GM19351 (cell line): ENCODE measurements around the gene DNAJC4.

Experiments used
- ATAC-seq: cut with Tn5 transposase; IDR thresholded peaks from one replicate; pipeline ENCODE4 v1.9.1; 2021; ENCODE audit warnings: mild to moderate bottlenecking, moderate library complexity; ENCODE audit not compliant: unreplicated experiment

The DNAJC4 gene

DNA sequence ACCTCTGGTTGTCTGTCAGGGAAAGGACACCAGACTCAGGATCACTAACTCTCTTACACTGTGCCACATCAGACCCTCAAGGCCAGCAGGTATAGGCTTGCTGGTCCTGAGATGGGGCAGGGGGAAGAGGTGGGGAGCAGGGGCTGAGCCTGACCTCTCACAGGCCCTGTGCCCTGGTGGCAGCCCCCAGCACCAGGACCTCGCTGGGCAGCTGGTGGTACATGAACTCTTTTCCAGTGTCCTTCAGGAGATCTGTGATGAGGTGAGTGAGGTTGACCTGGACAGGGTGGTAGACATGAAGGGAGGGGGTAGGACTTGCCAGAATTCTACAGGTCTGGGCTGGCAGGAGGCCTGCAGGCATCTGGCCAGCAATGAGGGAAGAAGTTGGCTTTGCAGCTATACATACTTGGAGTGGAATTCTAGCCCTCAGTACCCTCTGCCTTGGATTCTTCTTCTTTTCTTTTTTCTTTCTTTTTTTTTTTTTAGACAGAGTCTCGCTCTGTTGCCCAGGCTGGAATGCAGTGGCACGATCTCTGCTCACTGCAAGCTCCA, 2.9 kb upstream of the DNAJC4 start:
- no peak for ATAC-seq

DNA sequence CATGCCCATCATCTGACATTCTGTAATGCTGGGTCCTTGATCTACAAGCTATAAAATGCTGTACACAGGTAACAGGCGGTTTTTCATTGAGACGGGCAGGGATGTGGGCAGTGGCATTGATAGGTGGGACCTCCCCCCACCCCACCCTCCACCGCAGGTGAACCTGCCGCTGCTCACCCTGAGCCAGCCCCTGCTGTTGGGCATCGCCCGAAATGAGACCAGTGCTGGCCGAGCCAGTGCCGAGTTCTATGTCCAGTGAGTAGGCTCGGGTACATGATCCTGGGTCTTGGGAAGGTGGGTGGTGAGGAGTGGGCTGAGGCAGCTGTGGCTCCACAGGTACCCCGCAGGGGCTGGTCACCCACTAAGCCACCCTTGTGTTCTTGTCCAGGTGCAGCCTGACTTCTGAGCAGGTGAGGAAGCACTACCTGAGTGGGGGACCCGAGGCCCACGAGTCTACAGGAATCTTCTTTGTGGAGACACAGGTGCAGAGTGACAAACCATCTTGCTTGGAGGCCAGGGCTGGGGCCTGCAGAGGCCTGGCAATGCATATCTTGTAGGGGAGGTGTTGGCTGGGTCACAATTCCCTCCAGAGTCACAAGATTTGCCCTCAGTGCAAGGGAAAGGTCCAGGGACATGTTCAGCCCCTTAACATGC, 1.1 kb upstream of the DNAJC4 start:
- ATAC-seq: no peak

DNA sequence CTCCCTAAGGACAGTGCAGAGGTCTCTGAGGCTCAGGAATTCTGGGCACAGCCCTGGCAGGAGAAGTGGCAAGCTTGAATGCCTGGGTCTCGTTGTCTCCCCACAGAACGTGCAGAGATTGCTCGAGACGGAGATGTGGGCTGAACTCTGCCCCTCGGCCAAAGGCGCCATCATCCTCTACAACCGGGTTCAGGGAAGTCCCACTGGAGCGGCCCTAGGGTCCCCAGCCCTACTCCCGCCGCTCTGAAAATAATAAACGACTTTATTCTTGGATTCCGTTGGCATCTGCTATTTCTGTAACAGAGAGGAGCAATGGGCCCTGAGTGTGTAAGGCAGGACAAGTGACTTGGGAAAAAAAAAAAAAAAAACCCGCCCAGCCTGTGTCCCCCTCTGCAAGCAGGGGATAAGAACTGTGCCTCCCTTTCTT, 591 bp upstream of the DNAJC4 start:
- ATAC-seq: no peak

DNA sequence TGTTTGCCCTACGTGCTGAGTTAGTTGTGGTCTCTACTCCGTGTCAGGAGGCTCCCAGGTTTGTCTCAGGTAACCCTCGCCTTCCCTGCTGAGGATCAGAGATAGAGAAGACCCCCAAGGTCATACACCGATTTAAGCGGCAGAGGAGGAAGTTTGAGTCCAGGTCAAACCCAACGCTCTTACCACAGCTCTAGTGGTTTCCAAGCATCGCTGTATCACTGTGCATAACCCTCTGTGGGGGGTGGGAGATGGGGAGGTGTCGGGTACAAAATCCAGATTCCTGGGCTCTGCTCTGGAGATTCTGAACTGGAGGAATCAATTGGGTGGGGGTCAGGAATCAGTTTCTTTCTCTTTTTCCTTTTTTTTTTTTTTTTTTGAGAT, 627 bp downstream of the DNAJC4 start:
- ATAC-seq: no peak

DNA sequence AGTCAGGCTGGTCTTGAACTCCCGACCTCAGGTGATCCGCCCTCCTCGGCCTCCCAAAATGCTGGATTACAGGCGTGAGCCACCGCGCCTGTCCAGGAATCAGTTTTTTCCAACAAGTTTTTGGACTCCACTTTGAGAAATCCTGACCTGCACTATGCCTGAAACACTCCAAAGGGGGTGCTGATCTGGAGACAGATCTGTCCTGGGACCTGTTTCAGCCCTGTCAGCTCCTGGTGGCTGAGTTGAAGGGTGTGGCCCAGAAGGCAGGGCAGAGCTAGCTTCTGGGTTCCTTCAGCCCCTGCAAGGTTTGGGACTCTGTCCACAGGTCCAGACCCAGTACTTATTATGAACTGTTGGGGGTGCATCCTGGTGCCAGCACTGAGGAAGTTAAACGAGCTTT, 1.2 kb downstream of the DNAJC4 start:
- no peak for ATAC-seq

DNA sequence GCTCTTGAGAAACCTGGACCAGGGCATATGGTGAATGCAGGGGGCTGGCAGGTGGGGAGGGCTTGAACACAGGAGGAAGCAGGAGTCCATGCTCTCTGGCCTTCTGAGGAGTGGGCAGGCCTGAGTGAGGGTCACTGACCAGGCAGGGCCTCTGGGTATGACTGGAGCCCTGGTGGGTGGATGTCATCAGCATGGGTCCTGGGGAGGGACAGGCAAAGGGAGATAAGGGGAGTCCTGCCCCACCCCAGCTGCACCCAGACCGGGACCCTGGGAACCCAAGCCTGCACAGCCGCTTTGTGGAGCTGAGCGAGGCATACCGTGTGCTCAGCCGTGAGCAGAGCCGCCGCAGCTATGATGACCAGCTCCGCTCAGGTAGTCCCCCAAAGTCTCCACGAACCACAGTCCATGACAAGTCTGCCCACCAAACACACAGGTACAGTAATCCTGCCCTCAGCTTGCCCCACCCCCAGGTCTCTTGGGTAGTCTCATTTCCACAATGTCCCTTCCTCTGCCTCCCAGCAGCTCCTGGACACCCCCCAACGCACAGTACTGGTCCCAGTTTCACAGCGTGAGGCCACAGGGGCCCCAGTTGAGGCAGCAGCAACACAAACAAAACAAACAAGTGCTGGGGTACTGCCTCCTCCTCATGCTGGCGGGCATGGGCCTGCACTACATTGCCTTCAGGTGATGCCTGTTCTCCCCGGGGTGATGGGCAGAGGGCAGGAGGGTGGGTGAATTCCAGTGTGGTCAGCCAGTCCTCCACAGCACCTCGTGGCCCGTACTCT, 2.0 kb downstream of the DNAJC4 start:
- ATAC-seq: no peak

DNA sequence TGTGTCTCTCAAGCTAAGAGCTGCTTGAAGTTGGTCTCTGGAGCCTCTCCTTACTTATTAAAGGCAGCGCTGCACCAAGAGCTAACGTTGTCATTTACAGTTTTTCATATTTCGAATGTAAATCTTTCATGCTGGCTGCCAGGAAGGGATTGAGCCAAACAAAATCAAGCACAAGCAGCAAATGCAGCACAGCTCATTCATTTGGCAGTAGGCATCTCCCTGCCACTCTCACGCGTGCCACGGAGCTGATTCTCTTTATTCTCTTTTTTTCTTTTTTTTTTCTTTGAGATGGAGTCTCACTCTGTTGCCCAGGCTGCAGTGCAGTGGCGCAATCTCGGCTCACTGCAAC, 2.6 kb downstream of the DNAJC4 start:
- ATAC-seq: no peak

DNA sequence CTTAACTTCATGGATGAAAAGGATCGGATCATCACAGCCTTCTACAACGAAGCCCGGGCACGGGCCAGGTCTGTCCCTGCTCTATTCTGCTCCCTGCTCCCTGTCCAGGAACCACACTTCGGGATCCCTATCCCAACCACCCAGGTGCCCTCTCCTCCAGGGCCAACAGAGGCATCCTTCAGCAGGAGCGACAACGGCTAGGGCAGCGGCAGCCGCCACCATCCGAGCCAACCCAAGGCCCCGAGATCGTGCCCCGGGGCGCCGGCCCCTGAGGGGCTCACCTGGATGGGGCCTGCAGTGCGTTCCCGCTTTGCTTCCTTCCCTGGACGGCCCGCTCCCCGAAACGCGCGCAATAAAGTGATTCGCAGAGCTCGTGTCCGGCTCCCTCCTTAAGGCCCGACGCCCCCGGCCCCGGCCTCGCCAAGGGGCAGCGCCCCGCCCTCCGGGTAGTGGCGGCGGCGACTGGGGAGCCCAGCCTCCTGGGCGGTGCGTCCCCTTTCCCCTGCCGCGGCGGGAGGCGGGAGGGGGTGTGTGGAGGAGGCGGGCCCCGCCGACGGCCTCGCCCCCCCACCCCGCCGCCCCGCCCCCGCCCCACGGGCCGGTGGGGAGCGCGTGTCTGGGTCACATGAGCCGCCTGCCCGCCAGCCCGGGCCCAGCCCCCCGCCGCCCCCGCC, 3.7 kb downstream of the DNAJC4 start, which contains the start of gene VEGFB:
TSS of gene VEGFB (plus strand) at position 672 of the 674 bp plus-strand sequence. CDS start 250 bp downstream, outside the sequence.
- ATAC-seq: peak; percentile 43

DNA sequence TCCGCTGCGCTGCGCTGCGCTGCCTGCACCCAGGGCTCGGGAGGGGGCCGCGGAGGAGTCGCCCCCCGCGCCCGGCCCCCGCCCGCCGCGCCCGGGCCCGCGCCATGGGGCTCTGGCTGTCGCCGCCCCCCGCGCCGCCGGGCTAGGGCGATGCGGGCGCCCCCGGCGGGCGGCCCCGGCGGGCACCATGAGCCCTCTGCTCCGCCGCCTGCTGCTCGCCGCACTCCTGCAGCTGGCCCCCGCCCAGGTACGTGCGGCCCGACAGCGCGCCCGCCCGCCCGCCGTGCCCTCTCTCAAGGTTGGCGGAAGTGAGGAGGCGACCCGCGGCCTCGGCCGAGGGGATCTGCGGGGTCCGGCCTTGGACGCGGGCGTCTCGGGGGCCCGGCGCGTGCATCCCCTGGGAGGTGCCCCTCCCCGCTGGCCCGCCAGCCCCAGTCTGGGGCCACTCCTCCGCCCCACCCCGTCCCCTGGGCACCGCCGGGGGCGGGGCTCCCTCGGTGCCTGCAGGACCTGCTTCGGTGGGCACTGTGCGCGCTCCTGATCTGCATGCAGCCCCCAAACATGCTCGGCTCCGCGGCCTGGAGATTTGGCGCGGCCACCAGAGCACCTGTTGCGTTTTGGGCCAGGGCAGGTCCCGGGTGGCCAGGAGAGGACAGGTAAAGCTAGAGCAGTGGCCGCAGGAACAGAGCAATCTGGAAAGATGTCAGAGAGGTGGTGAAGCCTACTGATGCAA, 4.5 kb downstream of the DNAJC4 start:
- ATAC-seq: peak; percentile 30

DNA sequence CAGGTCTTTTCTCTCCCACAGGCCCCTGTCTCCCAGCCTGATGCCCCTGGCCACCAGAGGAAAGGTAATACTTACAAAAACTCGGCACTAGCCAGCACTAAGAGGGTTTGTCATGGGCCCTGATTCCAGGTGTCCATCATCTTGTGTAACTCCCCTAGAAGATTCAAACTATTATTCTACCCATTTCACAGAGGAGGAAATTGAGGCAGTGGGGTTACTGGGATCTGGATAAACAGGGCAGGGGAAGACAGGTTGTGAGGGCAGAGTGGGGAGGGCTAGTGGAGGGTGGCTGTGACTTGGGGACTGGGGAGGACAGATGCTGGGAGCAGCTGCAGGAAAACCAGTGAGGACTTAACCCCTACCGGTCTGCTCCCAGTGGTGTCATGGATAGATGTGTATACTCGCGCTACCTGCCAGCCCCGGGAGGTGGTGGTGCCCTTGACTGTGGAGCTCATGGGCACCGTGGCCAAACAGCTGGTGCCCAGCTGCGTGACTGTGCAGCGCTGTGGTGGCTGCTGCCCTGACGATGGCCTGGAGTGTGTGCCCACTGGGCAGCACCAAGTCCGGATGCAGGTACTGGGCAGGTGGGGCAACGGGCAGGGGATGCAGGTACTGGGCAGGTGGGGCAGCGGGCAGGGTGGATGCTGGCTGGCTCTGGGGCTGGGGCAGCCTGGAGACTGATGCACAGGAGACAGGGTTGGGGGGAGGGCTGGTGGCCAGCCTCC, 5.3 kb downstream of the DNAJC4 start:
- no peak for ATAC-seq

DNA sequence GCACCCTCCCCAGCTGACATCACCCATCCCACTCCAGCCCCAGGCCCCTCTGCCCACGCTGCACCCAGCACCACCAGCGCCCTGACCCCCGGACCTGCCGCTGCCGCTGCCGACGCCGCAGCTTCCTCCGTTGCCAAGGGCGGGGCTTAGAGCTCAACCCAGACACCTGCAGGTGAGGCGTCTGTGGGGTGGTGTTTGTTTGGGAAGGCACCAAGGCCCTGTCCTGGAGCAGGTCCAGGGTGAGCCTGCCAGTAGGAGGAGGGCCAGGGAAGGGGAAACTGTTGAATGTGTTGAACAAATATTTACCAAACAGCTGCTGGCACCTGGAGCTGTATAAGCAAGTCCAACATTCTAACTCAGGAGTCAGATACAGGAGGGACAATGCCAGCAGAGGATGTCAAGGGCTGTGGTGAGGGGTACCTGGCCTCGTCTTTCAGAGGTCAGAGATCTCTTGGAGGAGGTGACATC, 7.2 kb downstream of the DNAJC4 start:
- ATAC-seq: no peak

DNA sequence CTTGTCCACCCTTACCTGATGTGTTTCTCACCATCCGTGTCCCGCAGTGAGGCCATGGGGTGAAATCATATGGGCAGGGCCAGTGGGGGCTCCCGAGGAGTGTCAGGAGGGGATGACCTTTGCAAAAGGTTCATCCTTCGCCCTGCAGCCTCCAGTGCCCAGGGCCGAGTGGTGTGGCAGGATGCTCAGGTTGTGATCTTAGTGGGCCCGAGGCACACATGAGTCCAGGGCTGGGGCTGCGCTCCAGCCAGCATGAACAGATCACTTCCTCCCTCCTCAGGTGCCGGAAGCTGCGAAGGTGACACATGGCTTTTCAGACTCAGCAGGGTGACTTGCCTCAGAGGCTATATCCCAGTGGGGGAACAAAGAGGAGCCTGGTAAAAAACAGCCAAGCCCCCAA, 7.7 kb downstream of the DNAJC4 start:
- ATAC-seq: no peak

DNA sequence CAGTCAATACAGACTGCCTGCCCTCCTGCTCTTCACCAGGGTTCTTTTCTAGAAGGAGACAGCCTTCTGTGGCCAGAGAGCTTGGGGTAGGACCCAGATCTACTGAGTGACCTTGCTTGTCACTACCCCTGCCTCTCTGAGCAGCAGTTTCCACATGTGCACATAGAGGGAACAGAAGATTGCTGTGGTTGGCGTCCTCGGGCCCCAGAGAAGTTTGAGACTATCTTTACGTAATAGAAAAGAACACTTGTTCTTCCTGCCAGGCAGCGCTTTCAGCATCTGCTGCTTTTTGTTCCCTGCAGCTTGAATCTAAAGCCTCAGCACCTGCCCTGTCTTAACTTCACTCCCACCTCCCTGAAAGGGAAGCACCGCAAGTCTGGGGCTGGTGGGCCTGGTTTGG, 8.7 kb downstream of the DNAJC4 start:
- ATAC-seq: no peak

DNA sequence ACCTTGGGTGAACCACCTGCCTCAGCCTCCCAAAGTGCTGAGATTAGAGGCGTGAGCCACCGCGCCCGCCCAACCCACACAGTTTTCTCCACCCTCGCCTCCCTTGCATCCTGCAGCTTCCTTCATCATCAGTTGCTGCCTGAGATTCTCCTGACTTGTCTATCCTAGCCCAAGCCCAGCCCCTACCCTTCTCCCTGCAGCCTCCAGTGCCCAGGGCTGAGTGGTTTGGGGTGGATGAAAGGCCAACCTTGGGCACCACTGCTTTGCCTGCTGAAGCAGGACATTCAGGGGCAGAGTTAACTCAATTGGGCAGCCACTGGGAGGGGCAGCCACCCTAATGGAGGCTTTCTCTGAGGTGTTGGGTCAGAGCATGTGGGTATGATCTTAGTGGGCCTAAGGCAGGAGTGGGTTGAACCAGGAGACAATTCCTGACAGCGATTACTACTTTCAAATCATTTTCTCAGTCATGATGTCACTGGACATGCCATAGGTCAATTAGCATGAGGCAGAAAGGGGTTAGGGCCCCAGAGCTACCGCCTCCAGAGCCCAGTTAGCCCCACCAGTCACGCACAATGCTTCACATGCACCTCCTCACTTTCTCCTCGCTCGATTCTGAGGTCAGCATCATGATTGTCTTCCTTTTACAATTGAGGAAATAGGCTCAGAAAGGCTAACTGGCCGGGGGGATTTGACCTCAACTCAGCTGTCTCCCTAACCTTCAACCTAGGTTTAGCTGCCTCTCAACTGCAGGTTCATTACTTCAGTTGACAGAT, 9.5 kb downstream of the DNAJC4 start:
- no peak for ATAC-seq

DNA sequence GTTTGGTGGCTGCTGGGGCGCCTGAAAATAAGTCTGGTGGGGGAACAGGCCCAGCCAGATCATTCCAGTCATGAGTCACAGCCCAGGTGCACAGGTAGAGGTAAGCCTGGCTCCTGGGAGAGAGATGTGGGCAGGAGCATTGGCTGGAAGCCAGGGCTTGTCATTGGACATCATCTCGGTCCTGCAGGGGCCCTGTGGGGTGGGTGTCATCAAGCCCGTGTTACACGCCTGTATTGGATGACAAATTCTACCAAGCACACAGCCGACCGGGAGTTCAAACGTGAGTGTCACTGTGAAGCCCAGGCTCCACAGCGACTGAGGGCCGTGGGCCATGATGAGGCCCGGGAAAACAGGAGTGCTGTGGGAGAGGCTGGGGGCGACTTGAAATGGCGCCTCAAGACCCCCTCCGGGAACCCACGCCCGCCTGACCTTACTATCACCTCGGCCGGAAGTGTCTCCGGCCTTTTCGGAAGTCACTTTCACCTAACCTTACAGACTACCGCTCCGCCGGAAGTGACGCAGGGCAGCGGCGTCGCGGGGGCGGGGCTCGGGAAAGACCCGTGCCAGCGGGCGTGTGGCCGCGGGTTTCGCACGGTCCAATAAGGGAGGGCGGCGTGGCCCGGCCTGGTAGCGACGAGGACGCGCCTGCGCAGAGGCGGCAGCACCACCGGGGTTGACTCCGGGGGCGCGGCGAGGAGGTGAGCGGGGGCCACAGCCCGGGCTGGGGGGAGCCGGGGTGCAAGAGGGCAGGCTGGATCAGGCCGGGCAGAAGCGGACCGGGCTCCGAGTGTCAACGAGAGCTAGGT, 10.3 kb downstream of the DNAJC4 start, which contains the start of gene FKBP2:
TSS of gene FKBP2 (plus strand) at position 661 of the 806 bp plus-strand sequence. CDS start 1,293 bp downstream, outside the sequence.
- ATAC-seq: peak; percentile 41

DNA sequence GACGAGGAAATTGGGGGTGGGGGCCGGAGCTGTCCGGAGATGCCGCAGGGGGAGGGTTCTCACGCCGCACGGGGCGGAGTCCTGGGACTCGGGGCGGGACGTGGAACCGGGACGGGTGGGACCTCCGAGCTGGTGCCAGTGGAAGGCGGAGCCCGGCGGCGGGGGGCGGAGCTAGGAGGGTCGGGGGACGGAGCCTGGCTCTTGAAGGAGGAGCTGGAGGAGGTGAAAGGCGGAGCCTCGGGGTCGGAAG, 10.8 kb downstream of the DNAJC4 start:
- peak; percentile 63 for ATAC-seq

DNA sequence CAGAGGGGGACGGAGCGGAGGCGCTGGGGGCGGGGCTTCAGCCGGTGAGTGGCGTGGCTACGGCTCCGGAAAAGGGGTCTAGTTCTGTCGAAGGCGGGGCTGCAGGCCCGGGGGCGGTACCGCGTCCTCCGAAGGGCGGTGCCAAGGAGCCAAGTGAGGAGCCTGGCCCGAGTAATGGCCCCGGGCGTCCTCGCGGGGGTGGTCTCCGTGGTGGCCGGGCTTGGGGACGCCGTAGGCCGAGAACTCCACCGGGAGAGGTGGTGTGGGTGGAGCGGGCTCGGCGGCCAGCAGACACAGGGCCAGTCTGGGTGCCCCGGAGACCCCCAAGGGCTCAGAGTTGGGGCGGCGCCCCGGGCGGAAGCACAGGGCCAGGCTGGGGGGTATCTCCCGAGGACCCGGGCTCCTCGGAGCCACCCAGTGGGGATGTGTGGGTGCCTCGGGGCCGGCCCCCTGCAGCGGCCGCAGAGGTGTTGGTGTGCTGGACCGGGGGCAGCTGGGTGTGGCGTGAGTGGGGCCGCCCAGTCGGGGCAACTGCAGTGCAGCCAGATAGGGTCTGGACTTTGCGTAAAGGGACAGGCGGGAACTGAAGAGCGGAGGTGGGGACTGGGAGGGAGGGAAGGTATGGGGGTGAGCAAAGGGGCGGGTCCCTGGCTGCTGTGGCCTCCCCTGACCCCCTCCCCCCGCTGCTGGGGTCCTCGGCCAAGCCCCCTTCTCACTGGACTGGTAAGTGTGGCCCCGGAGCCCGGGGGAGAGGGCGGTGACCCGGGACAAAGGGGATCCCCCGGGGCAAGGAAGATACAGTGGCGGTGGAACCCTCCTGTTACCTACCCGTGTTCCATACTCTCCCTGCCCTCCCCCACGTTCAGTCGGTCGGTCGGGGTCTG, 11.4 kb downstream of the DNAJC4 start:
- peak; percentile 7 for ATAC-seq
